22Rv1 (cell line): ENCODE measurements around the gene ATP6V1G3.
"Not testable (repeated sequence)": the region's sequence is repeated elsewhere in the genome, so short reads cannot be mapped to it uniquely, and the experiment has no call there.

Experiments used
- H3K27ac ChIP-seq: fragments of 450-650 bp; 2 replicates; pipeline ENCODE4 v1.5.1; 2017
- ZFX ChIP-seq: fragments of 450-650 bp; IDR thresholded peaks from 2 replicates; pipeline ENCODE4 v1.6.1; 2017; ENCODE audit warnings: antibody characterized with exemption, borderline replicate concordance
- TF ChIP-seq, protein P1 (sequence below): fragments of 450-650 bp; IDR thresholded peaks from 2 replicates; pipeline ENCODE4 v1.5.1; 2017; ENCODE audit warnings: mild to moderate bottlenecking

ATP6V1G3 gene, protein sequence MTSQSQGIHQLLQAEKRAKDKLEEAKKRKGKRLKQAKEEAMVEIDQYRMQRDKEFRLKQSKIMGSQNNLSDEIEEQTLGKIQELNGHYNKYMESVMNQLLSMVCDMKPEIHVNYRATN

DNA sequence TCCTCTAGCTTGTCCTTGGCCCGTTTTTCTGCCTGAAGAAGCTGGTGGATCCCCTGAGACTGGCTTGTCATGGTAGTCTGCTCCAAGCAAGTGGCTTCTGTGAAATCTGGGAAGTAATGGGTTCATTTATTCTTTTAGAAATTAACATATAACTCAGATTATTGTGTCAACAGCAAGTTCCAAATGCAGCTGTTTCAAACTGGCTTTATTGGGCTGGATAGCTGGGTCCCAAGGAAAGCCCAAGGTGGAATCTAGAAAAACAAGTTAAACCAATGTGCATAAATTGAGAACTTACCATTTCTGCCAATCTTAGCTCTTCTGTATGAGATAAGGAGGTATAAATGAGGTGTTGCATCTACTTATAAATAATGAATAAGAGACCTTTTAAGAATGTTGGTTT is at the start of gene ATP6V1G3:
ATP6V1G3 (minus strand) TSS at position 101 of the 400 bp plus-strand sequence; CDS start at position 71, 30 bp downstream.
- no peak within 1 kb of the TSS for H3K27ac ChIP-seq
- TF ChIP-seq ZFX, result no peak
- TF ChIP-seq, protein P1, sequence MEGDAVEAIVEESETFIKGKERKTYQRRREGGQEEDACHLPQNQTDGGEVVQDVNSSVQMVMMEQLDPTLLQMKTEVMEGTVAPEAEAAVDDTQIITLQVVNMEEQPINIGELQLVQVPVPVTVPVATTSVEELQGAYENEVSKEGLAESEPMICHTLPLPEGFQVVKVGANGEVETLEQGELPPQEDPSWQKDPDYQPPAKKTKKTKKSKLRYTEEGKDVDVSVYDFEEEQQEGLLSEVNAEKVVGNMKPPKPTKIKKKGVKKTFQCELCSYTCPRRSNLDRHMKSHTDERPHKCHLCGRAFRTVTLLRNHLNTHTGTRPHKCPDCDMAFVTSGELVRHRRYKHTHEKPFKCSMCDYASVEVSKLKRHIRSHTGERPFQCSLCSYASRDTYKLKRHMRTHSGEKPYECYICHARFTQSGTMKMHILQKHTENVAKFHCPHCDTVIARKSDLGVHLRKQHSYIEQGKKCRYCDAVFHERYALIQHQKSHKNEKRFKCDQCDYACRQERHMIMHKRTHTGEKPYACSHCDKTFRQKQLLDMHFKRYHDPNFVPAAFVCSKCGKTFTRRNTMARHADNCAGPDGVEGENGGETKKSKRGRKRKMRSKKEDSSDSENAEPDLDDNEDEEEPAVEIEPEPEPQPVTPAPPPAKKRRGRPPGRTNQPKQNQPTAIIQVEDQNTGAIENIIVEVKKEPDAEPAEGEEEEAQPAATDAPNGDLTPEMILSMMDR, result no peak

DNA sequence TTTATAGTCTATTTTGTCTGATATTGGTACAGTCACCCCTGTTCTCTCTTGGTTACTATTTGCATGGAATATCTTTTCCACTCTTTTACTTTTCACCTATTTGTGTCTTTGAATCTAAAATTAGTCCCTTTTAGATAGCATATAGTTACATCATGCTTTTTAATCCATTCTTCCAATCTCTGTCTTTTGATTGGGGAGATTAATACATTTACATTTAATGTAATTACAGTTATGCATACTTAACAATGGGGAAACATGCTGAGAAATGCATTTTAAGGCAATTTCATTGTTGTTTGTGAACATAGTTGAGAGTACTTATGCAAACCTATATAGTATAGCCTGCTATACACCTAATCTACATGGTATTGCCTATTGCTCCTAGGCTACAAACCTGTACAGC is 48.4 kb upstream of the ATP6V1G3 start:
- TF ChIP-seq, protein P1, result no peak
- no peak for TF ChIP-seq ZFX

DNA sequence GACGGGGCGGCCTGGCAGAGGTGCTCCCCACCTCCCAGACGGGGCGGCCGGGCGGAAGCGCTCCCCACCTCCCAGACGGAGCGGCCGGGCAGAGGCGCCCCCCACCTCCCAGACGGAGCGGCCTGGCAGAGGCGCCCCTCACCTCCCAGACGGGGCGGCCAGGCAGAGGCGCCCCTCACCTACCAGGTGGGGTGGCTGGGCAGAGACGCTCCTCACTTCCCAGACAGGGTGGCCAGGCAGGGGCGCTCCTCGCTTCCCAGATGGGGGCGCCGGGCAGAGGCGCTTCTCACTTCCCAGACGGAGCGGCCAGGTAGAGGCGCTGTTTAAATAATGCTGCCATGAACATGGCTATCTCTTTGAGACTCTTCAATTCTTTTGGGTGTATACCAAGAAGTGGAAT is 43.7 kb upstream of the ATP6V1G3 start:
- no peak for TF ChIP-seq ZFX
- TF ChIP-seq, protein P1, result no peak
- no peak overlapping the region for H3K27ac ChIP-seq

More for the DNA sequence above, 48.4 kb upstream of the ATP6V1G3 start:
- no peak overlapping the region for H3K27ac ChIP-seq

DNA sequence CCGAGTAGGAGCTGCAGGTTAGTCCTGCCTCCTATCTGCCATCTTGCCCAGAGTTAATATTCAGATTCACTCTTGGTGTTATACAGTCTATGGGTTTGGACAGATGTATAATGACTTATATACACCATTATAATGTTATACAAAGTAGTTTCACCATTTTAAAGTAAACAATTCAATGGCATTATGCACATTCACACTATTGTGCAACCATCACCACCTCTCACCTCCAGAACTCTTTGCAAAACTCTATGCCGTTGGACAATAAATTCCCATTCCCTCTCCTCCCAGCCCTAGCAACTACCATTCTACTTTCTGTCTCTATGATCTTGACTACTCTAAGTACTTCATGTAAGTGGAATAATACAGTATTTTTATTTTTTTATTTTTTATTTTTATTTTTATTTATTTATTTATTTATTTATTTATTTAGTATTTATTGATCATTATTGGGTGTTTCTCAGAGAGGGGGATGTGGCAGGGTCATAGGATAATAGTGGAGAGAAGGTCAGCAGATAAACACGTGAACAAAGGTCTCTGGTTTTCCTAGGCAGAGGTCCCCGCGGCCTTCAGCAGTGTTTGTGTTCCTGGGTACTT is 42.8 kb upstream of the ATP6V1G3 start:
- H3K27ac ChIP-seq, result not testable (repeated sequence)

DNA sequence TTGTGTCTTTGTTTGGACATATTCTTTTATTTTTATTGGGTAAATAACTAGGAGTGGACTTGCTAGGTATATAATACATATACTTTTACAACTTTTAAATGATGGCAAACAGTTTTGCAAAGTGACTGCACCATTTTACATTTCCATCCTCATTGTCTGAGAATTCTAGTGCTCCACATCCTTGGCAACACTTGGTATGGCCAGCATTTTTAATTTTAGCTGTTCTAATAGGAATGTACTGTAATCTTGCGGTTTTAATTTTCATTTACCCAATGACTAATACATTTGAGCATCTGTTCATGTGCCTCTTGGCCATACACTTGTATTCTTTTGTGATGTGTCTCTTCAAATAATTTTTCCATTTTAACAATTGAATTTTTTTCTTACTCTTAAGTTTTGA is 37.0 kb upstream of the ATP6V1G3 start:
- no peak for TF ChIP-seq ZFX
- TF ChIP-seq, protein P1, result no peak
- H3K27ac ChIP-seq, result no peak overlapping the region

DNA sequence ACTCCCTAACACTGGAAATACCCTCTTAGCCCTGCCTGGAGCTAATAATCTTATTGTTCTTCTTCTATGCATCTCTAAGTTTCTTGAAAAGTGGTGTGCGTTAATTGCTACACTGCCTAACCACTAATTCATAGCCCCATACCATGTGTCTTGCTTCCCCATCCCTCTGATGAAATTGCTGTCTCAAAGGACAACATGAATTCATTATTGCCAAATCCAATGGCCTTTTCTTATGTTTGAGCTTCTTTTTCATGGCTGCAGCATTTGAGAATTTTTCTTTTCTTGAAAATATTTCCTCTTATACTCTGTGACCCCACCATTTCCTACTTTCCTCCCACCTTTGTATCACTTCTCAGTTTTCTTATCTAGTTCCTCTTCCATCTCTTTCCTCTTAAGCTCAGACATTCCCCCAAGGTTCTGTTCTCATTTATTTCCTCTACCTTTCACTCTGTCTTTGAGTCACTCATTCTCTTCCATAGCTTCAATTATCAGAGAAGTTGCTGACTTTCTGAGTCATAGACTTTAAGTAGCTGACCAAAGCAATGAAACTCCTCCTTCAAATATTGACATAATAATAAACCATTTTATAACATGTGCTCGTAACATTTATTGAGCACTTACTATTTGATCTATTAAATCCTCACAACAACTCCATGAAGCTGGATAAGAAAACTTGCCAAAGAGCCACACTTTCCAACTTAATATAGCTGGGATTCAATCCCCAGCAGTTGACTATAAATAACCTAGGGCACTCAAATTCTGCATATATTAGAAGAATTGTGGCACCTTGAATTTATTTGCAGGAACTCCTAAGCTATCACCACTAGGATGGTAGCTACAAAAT is 35.5 kb upstream of the ATP6V1G3 start:
- H3K27ac ChIP-seq, result no peak overlapping the region
- TF ChIP-seq ZFX, result no peak
- TF ChIP-seq, protein P1, result no peak

DNA sequence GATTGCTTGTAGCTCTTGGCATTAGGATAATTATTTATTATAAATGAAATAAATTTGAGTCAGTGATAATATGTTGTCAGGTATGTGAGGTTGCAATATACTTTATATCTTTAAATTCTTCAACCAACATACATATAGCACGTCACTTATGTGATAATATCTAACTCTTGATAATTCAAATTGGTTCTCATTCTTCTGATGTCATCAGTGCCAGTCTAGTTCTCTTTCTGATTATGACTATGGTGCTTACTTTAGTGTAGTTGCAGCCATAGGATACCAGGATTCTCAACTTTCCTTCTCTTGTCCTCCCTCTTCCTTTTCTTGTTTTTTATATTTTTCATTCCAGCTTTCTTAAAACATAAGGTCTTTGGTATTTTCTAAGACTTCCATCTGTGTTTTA is 34.8 kb upstream of the ATP6V1G3 start:
- no peak for TF ChIP-seq ZFX
- TF ChIP-seq, protein P1, result no peak
- no peak overlapping the region for H3K27ac ChIP-seq
